GM18526 (cell line): ENCODE results near the gene NET1.

Experiments
- POLR2A ChIP-seq: IDR thresholded peaks from 3 replicates; pipeline ENCODE4 v1.6.1; 2011; ENCODE audit not compliant: insufficient read length; ENCODE audit errors: extremely low read depth

Gene NET1

DNA sequence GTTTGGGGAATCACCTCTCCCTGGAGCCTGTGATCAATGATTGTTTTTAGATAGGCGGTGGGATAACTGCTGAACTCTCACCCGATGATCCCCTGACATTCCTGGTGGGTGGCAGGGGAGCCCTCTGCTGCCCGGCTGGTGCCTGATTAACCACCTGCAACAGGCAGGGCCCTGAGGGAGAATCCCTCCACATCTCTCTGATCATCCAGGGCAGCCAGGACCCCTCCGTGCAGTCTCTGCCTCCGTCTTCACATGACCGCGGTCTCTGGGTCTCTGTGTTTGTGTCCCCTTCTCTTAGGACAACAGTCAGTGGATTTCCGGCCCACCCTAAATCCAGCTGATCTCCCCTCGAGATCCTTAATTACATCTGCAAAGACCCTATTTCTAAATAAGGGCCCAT lies 69.7 kb downstream of the NET1 start:
- no peak for TF ChIP-seq POLR2A

DNA sequence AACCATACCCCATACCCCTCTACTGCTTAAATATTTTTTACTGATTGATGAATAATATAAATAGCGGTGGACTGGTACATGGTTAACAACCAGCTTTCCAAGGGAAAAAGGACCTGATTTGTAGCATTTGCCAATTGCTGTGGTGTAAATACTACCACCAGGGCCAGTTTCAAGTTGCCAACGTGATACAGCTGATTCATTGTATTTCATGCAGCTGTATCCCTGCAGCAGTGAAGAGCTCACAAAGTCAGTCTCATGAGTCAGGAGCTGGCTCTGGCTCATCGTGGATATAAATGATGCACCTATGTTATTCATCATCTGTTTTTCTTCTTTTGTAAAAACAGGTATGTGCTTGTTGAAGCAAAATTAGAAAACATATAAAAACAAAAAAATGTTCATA lies 71.8 kb downstream of the NET1 start:
- TF ChIP-seq POLR2A: no peak

DNA sequence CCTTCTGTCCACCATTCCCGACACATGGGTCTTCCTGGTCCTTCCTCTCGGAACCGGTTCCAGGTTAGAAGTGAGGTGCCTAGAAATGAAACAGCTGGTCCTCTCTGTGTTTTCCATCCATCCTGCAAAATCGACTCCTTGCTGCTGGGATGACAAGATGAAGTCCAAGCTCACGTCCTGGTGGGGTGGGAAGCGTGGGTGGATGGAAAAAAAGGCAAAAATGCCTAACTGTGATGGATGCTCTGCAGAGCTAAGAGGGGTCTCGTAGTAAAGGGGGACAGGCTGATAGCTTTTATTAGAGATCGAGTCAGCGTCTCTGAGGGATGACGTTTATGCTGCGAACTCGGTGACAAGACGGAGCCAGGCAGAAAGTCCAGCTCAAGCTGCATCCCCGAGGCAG lies 72.9 kb downstream of the NET1 start:
- no peak for TF ChIP-seq POLR2A

DNA sequence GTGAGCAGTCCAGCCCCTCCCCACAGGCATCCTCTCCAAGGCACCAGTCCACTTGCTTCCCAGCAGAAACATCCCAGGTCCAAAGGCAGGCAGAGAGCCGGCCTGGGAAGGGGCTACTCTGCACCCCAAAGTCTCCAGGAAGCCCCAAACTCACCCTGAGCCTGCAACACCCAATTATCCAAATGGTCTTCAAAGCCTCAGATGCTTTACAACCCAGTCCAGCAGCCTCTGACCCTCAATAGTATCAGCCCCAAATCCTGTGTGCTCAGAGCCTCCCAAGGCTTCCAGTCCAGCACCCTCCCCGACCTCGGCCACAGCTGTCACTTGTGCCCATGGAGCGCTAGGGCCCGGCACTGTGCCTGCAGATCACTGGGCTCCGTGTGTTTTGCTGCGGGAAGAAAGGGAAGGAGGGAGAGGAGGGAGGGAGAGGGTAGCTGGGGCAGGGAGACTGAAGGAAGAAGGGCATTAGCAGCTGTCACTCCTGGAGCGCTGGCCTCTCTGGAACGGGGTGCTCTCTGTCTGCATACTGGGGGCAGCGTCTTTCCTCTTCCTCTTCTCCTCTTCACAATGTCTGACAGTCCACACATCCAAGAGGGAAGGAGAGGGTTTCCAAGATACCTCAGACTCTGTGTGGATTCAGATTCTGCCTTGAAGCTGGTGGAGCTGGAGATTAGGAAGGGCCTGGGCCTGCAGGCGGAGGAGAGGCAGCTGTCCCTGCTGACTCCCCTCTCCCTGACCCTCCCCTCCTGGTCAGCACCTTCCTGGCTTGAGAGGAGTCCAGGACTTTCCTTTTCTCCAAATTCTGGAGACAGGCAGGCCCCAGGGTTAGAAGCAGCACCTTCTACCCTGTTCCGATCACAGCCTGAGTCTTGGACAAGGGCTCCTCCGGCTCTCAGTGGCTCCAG lies 73.8 kb downstream of the NET1 start:
- TF ChIP-seq POLR2A: no peak

DNA sequence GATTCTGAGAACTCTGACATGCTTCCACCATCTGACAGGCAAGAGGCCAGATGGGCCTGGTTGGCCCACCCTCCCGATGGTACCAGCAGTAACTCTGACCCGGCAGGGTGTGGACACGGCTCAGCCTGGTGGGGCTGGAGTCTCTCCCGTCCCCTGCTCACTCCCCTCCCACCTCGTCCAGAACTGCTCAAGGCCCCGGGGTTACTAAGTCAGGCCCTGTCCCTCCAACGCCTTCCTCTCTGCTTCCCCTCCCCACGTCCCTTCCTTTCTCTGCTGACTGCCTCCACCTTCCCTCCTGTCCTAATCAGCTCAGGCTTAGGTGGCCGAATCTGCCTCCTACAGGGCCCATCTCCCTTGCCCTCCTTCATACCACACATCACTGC lies 74.5 kb downstream of the NET1 start:
- TF ChIP-seq POLR2A: no peak

DNA sequence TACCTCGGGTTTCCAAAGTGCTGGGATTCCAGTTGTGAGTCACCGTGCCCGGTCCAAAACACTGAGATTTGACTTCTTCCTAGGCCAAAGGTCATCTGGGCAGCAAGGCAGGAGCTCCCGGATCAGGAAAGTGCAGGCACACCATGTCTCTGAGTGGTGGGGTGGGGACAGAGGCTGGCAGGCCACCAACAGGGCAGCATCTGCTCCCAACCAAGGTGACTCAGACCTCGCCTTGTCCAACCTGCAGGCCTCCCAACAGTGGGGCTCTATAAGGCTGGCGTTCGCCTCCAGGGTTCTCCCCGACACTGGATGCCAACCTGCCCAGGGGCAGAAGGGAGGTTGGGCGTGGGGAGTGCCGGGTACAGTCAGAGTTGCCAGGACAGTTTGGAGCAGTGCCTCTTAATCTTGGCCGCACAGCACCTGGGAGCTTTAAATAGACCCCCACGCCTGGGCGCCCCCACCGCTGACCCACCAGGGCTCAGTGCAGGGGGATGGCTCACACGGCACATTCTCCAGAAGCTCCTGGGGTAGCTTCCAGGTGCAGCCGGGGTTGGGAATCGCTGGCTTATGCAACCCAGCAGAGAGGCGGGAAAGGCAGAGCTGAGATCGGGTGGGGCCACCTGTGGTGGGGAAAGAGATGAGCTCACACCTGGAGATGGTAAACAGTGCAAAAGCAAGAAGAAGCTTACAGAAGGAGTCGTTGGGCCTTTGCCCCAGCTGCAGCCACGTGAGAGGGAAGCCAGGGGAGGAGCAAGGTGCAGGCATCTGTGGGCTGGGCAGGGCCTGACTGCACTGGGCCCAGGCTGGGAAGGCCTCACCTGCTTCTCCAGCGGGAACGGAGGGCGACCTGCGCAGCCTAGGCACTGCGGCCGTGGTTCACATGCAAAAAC lies 76.2 kb downstream of the NET1 start:
- no peak for TF ChIP-seq POLR2A

DNA sequence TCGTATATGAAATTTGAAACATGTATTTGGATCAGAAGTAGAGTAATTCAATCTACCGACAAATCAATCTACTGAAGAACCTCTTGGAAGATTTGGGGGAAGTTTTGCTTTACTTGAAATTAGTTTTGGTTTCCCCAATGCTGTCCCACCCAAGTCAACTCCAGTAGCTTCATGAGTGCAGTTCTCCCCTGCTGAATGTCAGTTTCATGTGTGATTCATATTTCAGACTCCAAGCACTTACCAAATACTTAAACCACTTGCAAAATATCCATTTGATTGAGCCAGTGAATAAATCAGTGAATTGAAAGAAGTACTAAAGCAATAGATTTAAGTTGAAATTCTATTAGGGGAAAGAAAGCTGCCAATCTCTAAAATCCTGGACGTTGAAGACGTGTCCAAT lies 77.7 kb downstream of the NET1 start:
- TF ChIP-seq POLR2A: no peak

DNA sequence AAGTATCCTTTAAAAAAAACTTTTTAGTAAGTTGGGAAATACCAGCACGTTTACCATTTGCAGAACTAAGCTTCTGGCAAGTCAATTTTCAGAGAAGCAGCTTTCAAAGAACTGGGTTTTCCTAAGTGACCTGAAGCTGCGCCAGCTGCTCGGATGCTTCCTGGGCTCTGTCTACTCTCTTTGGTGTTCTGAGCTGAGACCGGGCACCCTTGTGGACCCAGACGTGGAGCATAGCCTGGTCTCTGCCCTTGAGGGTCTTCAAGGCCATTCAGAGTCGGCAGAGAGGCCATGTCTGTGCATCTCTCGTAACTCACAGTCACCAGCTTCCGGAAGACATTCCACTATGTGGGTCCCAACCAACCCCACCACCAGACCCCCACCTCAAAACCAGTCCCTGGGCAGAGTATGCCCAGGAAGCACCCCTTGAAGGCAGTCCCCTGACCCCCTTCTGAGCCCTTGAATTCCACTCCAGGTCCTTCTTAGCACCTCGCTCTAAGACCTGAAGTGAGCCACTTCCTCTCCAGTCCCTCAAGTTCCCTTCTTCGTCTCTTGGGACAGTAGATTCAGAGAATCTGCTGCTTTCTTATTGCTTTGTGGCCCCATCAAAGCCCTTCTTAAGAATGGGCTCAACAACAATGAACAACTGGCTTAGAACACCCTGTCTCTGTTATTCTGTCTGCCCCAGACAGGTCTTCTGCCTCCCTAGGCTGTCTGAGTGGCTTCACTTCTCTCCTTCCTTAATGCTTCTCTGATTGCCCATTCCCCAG lies 78.5 kb downstream of the NET1 start:
- TF ChIP-seq POLR2A: no peak

DNA sequence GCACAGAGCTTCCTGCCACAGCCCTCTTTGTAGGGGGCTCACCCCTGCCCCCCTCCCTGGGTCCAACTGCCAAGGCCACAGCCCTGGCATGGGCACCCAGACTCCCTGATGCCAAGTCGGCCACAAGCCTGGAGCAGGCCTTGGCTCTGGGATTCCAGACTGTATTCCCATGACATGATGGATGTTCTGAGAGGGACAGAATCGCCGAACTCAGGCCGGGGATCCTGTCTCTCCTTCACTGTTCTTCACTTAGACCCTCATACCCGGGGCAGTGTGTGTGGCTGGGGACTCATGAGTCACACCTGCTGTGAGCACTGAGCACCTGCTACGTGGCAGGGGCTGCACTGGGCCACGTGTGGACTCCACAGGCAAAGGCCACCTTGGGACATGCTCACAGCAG lies 79.1 kb downstream of the NET1 start:
- TF ChIP-seq POLR2A: no peak

DNA sequence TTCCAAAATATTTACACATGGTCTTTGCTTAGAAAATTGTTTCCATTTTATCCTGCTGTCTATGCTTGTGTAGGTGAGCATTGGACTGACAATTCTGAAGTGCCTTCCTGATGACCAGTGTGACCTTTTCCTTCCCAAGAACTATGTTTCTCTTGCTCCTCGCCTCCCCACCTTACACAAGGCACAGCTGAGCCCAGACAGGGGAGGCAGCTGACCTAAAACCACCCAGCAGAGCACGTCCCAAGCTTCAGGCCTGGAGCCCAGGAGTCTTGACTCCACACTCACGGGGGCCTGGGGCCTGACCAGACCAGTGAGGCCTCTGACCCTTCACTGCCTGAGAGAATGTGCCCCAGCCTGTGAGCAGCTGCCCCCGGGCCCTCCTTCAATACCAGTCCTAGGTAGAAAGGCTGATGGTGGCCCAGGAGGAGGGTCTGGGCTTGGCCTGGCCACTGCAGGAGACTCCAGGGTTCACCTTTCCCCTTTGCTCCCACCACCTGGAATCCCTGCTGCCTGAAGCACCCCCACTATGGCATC lies 80.0 kb downstream of the NET1 start:
- TF ChIP-seq POLR2A: no peak

DNA sequence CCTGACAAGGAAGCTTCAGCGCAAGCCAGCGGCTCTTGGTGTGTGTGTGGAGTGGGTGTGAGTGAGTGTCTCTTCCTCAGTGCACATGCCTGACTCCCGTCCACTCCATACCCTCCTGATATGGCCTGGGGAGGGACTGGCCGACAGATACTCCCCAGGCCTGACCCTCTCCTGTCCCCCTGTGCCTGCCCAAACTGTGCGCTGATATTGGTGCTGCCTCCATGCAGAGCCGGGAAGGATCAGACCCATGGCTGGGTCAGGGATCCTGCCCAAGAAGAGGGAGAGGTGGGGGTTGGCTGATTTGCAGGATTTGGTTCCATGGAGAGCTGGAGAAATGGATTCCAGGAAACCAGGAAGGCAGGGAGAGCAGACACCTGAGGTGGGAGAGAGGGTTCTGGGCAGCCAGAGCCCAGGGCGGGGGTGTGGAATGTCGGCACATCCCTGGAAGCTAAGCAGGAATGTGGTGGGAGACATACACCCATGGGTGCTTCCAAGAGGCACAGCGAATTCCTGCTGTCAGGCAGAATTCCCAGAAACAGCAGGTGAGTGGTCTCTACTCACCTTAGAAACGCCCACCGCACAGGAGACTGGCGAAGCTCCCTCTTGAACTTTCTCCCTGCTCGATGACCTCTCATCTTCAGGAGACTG lies 80.7 kb downstream of the NET1 start:
- TF ChIP-seq POLR2A: no peak

DNA sequence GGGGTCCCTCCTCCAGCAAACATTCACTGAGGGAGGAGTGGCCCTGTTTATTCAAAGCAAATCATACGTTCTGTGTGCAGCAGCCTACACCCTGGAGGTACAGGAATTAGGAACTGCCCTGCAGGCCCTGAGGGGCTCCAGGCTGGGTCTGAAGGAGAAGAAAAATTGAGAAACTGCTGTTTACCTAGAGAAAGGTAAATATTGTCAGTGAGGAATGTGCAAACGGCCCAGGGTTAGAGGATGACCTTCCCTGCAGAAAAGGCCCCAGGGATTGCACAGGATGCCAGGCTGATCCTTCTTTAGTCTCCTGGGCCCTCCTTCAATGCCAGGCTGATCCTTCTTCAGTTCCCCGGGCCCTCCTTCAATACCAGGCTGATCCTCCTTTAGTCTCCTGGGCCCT lies 81.3 kb downstream of the NET1 start:
- TF ChIP-seq POLR2A: no peak

DNA sequence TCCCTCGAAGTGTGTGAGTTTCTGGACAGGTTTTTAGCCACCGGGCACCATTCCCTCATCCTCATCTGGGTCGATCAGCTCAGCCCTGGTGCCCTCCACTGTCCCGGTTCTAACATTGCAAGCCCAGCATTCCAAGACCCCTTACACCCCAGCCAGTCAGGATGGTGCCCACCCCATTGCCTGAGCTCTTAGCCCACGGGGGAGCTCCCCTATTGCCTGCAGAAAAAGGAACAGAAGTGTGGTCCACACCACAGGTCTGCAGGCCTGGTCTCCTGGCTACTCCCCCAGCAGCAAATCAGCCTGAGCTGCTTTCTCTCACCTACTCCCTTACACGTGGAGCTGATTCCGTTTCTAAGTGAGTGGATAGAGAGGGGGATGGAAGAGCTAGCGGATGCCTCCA lies 82.3 kb downstream of the NET1 start:
- no peak for TF ChIP-seq POLR2A
